Endothelial cell of umbilical vein (primary cell): ENCODE data around the gene RIOX2. TPM values are rescaled to one million over a fixed set of nuclear protein-coding genes. Genes with fewer than 3 reads are reported as not detected.

ENCODE experiments used
- BruUV-seq: library from RNA; stranded (reverse); fragments of 400-500 nt; replicated peaks from 2 replicates; lab custom pipeline; 2021; lab: Mats Ljungman, UMichigan
- CTCF ChIA-PET: fragments of 300-600, 350-600 bp; sonication (Branson Sonifier 250); formaldehyde crosslinking; loops from one replicate; lab custom pipeline; 2021; ENCODE audit warnings: antibody characterized with exemption, inconsistent platforms; lab: Charles Lee
- POLR2A ChIA-PET: fragments of 300-600, 350-600 bp; sonication (Branson Sonifier 250); formaldehyde crosslinking; loops from one replicate; lab custom pipeline; 2021; ENCODE audit warnings: antibody characterized with exemption, inconsistent platforms; lab: Charles Lee
- DNase-seq: peaks from one replicate; pipeline ENCODE4 v3.0.0-alpha.2; 2011; ENCODE audit warnings: low read depth, low spot score
- FAIRE-seq: peaks from 2 replicates; lab custom pipeline; 2011; peaks lifted over from hg19 to GRCh38; lab: Jason Lieb, UNC
- H2AFZ ChIP-seq: 2 replicates; pipeline ENCODE4 v1.6.0; 2012; ENCODE audit warnings: low read depth, low read length, control low read depth, inconsistent platforms
- H3K27ac ChIP-seq: 2 replicates; pipeline ENCODE4 v1.5.1; 2011; ENCODE audit warnings: low read depth, mild to moderate bottlenecking, control low read depth, low read length, moderate library complexity; ENCODE audit not compliant: insufficient read depth
- H3K27me3 ChIP-seq, 2 experiments: 2 replicates each; pipeline versions ENCODE4 v1.6.0 to v1.6.1; 2011; ENCODE audit warnings: low read length in 2 of 2, mixed read lengths in 1 of 2; ENCODE audit not compliant: control insufficient read depth in 2 of 2, insufficient read depth in 2 of 2
- H3K36me3 ChIP-seq, 2 experiments: 2 replicates in 1 of 2; 3 replicates in 1 of 2; pipeline ENCODE4 v1.5.1; 2011; ENCODE audit warnings: low read length in 2 of 2, mild to moderate bottlenecking in 1 of 2, moderate library complexity in 1 of 2; ENCODE audit not compliant: control insufficient read depth in 2 of 2, insufficient read depth in 2 of 2; ENCODE audit errors: extremely low read depth in 1 of 2
- H3K4me1 ChIP-seq: 3 replicates; pipeline ENCODE4 v1.5.1; 2011; ENCODE audit warnings: mild to moderate bottlenecking, low read length; ENCODE audit not compliant: control insufficient read depth, insufficient read depth; ENCODE audit errors: extremely low read depth
- H3K4me2 ChIP-seq: 2 replicates; pipeline ENCODE4 v1.6.1; 2011; ENCODE audit warnings: low read length, control low read depth, mixed read lengths; ENCODE audit not compliant: insufficient read depth
- H3K4me3 ChIP-seq, 3 experiments: fragments of 200-600 bp in 1 of 3; sonication (generic), shearing (Covaris generic) in 1 of 3; replicated peaks in 1 of 3; 2 replicates each; pipeline ENCODE4 v1.5.1; 2011 to 2016; ENCODE audit warnings: control low read depth in 3 of 3, low read length in 3 of 3, mild to moderate bottlenecking in 2 of 3, inconsistent platforms in 1 of 3, low read depth in 1 of 3, moderate library complexity in 1 of 3; ENCODE audit not compliant: insufficient read depth in 1 of 3
- H3K79me2 ChIP-seq: 2 replicates; pipeline ENCODE4 v1.6.0; 2012; ENCODE audit warnings: low read length, inconsistent platforms; ENCODE audit not compliant: control insufficient read depth, insufficient read depth
- H3K9ac ChIP-seq: replicated peaks from 2 replicates; pipeline ENCODE3; 2011; ENCODE audit warnings: low read length, control low read depth; ENCODE audit not compliant: insufficient read depth; ENCODE audit errors: extremely low read depth
- H3K9me1 ChIP-seq: replicated peaks from 3 replicates; pipeline ENCODE4 v1.6.0; 2011; ENCODE audit warnings: mild to moderate bottlenecking, low read length; ENCODE audit not compliant: control insufficient read depth, insufficient read depth; ENCODE audit errors: extremely low read depth
- H3K9me3 ChIP-seq: replicated peaks from 2 replicates; pipeline ENCODE4 v1.5.1; 2012; ENCODE audit warnings: low read length, inconsistent platforms; ENCODE audit not compliant: control insufficient read depth, insufficient read depth
- H4K20me1 ChIP-seq: replicated peaks from 2 replicates; pipeline ENCODE3; 2011; ENCODE audit warnings: mild to moderate bottlenecking, low read length; ENCODE audit not compliant: control insufficient read depth, insufficient read depth; ENCODE audit errors: extremely low read depth
- EZH2 ChIP-seq: IDR thresholded peaks from 2 replicates; pipeline ENCODE4 v1.6.1; 2012; ENCODE audit warnings: borderline replicate concordance, low read depth, mild to moderate bottlenecking, moderate library complexity, low read length, inconsistent platforms; ENCODE audit not compliant: severe bottlenecking
- FOS ChIP-seq: IDR thresholded peaks from 2 replicates; pipeline ENCODE4 v1.6.1; 2011; ENCODE audit warnings: mild to moderate bottlenecking, low read length, moderate library complexity, borderline replicate concordance; ENCODE audit not compliant: insufficient read depth
- GATA2 ChIP-seq: IDR thresholded peaks from 2 replicates; pipeline ENCODE4 v1.7.0; 2011; ENCODE audit warnings: low read depth, mild to moderate bottlenecking, moderate library complexity, mixed read lengths, low read length; ENCODE audit not compliant: insufficient read length, insufficient read depth
- JUN ChIP-seq: IDR thresholded peaks from 2 replicates; pipeline ENCODE4 v1.6.1; 2011; ENCODE audit warnings: borderline replicate concordance, low read depth; ENCODE audit not compliant: insufficient read length, insufficient read depth
- MAX ChIP-seq: IDR thresholded peaks from 2 replicates; pipeline ENCODE4 v1.6.1; 2011; ENCODE audit not compliant: insufficient read depth, insufficient read length
- MYC ChIP-seq: IDR thresholded peaks from one replicate; pipeline ENCODE4 v1.6.1; 2011; ENCODE audit warnings: mild to moderate bottlenecking, low read depth, low read length
- POLR2A ChIP-seq: IDR thresholded peaks from 2 replicates; pipeline ENCODE4 v1.6.1; 2012; ENCODE audit warnings: low read depth, mild to moderate bottlenecking, control low read depth, low read length
- POLR2AphosphoS5 ChIP-seq: IDR thresholded peaks from 2 replicates; pipeline ENCODE4 v1.6.1; 2012; ENCODE audit warnings: low read depth, mild to moderate bottlenecking, control low read depth, low read length, moderate library complexity; ENCODE audit not compliant: insufficient read depth
- dilution Hi-C: fragments of 300-500 bp; cut with MboI; formaldehyde crosslinking; loops from one replicate; pipeline ENCODE4 v1.15.0; 2019; ENCODE audit warnings: low sequenced_read_pairs; ENCODE audit not compliant: extremely low pct_ligation_motif_present
- intact Hi-C: fragments of 100-400 bp; cut with micrococcal nuclease; formaldehyde crosslinking; loops from one replicate; pipeline ENCODE4 v1.10.0; 2022
- polyA plus RNA-seq, 4 experiments: library from polyadenylated mRNA; depleted of rRNA in 3 of 4; stranded (reverse) in 3 of 4; unstranded in 1 of 4; fragments of >200 nt; gene quantifications; 2 replicates each; pipeline versions ENCODE4 v1.2.1 to v1.2.3, GENCODE V29; 2011 to 2012; ENCODE audit warnings: missing spikeins in 1 of 4
- total RNA-seq: library from RNA; stranded (reverse); gene quantifications from 2 replicates; pipeline ENCODE4 v1.2.3, GENCODE V29; 2021

The RIOX2 gene
- total and polyA plus RNA-seq, 2 donors (not counting 3 experiments of a cell fraction or from before 2014, with no cell fraction given) = 14.5 to 30.5 TPM

DNA sequence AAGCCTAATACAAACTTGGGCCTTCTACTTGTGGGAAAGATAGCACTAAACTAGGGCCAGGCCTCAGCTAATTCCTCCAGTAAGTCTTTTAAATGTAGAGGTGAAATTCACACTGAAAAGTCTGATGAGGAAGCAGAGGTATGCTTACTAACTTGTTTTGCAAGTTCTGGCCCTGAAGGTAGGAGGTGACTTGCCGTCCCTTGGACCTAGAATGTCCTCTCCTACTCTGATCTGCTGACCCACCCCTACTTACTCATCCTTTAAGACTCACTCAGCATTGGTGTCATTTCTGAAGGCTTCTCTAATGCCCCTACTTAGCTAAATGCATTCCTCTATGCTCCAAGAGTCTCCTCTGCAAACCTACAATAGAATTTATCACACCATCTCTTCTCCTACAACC lies 19.4 kb downstream of the RIOX2 start:
- Histone ChIP-seq H3K27me3 (no peaks in the 10 kb centered on the region), H3K4me3 (no peak overlapping the region), H2AFZ (no peak overlapping the region), H3K9ac (no peak overlapping the region), H4K20me1 (no peaks in the 10 kb centered on the region), H3K4me2 (no peak overlapping the region), H3K9me1 (no peaks in the 10 kb centered on the region), H3K9me3 (no peaks in the 10 kb centered on the region), H3K36me3 (peaks cover 9 to 29% of the 10 kb centered on the region in 2 experiments), H3K79me2 (no peaks in the 10 kb centered on the region), H3K4me1 (no peaks in the 10 kb centered on the region), H3K27ac (no peak overlapping the region)
- DNase-seq (no peak), FAIRE-seq (no peak)
- TF ChIP-seq POLR2A (no peak), FOS (no peak), POLR2AphosphoS5 (no peak), GATA2 (no peak), JUN (no peak)
- dilution Hi-C loops (no loop called here), intact Hi-C loops (no loop called here)
- BruUV-seq = no TSS peak
- ChIA-PET CTCF (no interaction called here), POLR2A (no interaction called here)

DNA sequence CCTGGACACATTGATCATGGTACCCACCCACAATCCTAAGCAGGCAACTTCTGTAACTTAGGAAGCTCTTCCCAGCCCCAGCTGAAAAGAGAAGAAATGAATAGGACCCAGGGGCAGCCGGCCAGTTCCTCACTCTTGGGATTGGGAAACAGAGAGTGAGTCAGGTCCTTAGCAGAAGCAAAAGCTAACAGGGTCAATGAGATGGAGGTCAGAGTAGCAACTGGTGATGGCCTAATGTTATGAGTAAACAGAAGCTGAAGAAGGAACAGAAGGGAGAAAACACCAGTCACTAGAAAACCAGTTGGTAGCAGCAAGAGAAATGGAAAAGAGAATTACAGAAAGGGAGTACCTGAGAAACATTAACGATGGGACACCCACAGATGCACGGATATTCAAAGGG lies 20.0 kb downstream of the RIOX2 start:
- no peak overlapping the region for H3K4me2 ChIP-seq
- H3K36me3 ChIP-seq = peaks cover 9 to 26% of the 10 kb centered on the region in 2 experiments
- H3K27me3 ChIP-seq = no peaks in the 10 kb centered on the region
- H2AFZ ChIP-seq = no peak overlapping the region
- no peak overlapping the region for H3K27ac ChIP-seq
- intact Hi-C loops (no loop called here), dilution Hi-C loops (no loop called here)
- no peak overlapping the region for H3K4me3 ChIP-seq
- no peaks in the 10 kb centered on the region for H4K20me1 ChIP-seq
- H3K9ac ChIP-seq = no peak overlapping the region
- DNase-seq (no peak), FAIRE-seq (no peak)
- no peaks in the 10 kb centered on the region for H3K79me2 ChIP-seq
- ChIA-PET CTCF (interaction anchor here (1.0 to 2.5 kb wide), 2 partner anchors 70 to 71 kb away, joined by 3 to 12 read pairs; no protein-coding TSS in a partner anchor), POLR2A (no interaction called here)
- TF ChIP-seq POLR2A = no peak
- TF ChIP-seq EZH2 = no peak
- no peak for TF ChIP-seq POLR2AphosphoS5
- no peak for TF ChIP-seq GATA2
- no peak for TF ChIP-seq MYC
- TF ChIP-seq MAX = no peak
- no peak for TF ChIP-seq JUN
- no peaks in the 10 kb centered on the region for H3K9me3 ChIP-seq
- H3K4me1 ChIP-seq = no peaks in the 10 kb centered on the region
- H3K9me1 ChIP-seq = no peaks in the 10 kb centered on the region
- BruUV-seq = no TSS peak
